ENCODE measurements around the gene MADD.

DNA sequence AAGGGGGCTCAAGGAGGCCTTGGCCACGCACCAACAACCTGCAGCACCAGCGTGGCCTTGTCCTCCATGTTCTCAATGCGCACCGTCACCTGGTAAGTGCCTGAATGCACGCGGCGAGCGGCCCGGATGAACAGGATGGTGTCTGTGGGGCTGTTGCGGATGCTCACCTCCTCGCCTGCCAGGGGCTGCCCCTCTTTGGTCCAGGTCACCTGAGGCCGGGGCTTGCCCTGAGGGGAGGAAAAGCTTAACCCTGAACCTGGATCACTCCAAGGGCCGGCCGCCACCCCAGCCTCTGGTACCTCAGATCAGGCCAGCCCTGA is 63.6 kb downstream of the MADD start:
- TF ChIP-seq, protein P1, sequence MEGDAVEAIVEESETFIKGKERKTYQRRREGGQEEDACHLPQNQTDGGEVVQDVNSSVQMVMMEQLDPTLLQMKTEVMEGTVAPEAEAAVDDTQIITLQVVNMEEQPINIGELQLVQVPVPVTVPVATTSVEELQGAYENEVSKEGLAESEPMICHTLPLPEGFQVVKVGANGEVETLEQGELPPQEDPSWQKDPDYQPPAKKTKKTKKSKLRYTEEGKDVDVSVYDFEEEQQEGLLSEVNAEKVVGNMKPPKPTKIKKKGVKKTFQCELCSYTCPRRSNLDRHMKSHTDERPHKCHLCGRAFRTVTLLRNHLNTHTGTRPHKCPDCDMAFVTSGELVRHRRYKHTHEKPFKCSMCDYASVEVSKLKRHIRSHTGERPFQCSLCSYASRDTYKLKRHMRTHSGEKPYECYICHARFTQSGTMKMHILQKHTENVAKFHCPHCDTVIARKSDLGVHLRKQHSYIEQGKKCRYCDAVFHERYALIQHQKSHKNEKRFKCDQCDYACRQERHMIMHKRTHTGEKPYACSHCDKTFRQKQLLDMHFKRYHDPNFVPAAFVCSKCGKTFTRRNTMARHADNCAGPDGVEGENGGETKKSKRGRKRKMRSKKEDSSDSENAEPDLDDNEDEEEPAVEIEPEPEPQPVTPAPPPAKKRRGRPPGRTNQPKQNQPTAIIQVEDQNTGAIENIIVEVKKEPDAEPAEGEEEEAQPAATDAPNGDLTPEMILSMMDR (conservative IDR thresholded peaks at IDR 0.05; ENCODE audit: low read depth, low read length), result no peak
- TF ChIP-seq EZH2 (IDR thresholded peaks at IDR 0.05; ENCODE audit: low read length, unreplicated experiment) (no peak), EZH2phosphoT487 (IDR thresholded peaks at IDR 0.05; ENCODE audit: borderline replicate concordance, low read length) (no peak)
